Astrocyte (in vitro differentiated cells and primary cell): ENCODE measurements around the gene RBBP8.

Experiments
- EZH2 ChIP-seq: IDR thresholded peaks from 2 replicates; pipeline ENCODE4 v1.6.1; 2012; ENCODE audit warnings: mild to moderate bottlenecking, low read length, inconsistent platforms; ENCODE audit not compliant: insufficient read depth
- TF ChIP-seq, protein P1 (sequence below): IDR thresholded peaks from 2 replicates; pipeline ENCODE4 v1.5.1; 2011; ENCODE audit warnings: low read depth, mild to moderate bottlenecking, inconsistent platforms, low read length, moderate library complexity; ENCODE audit not compliant: insufficient read depth

DNA sequence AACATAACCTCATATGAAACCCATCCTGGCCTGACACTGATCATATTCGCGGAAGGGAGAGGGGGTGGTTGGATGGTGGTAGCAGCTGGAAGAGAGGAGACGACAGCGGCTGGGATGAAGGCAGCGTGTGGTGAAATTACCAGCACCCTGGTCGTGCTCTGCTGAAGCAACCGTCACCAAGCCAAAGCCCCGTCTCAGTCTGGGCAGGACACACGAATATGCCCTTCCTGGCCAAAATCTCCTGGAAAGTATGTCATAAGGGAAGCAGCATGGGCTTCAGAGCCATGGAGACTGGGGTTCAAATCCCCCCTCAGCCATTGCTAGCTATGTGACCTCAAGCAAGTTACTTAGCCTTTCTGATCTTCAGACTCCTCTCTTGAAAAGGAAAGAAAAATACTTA lies 139.0 kb downstream of the RBBP8 start:
- TF ChIP-seq, protein P1, sequence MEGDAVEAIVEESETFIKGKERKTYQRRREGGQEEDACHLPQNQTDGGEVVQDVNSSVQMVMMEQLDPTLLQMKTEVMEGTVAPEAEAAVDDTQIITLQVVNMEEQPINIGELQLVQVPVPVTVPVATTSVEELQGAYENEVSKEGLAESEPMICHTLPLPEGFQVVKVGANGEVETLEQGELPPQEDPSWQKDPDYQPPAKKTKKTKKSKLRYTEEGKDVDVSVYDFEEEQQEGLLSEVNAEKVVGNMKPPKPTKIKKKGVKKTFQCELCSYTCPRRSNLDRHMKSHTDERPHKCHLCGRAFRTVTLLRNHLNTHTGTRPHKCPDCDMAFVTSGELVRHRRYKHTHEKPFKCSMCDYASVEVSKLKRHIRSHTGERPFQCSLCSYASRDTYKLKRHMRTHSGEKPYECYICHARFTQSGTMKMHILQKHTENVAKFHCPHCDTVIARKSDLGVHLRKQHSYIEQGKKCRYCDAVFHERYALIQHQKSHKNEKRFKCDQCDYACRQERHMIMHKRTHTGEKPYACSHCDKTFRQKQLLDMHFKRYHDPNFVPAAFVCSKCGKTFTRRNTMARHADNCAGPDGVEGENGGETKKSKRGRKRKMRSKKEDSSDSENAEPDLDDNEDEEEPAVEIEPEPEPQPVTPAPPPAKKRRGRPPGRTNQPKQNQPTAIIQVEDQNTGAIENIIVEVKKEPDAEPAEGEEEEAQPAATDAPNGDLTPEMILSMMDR: no peak
- no peak for TF ChIP-seq EZH2
